ENCODE results near the gene TSPAN31. TPM values are rescaled to one million over a fixed set of nuclear protein-coding genes. Genes with fewer than 3 reads are reported as not detected.

TSPAN31 gene
- total and polyA plus RNA-seq, 2 of the 8 experiments (the other 6 are each of a cell fraction or from before 2014, with no cell fraction given): 15.8 to 31.4 TPM

GRCh38 chr12:57793920-57794319 lies 49.1 kb downstream of the TSPAN31 start (continued):
- no peak for TF ChIP-seq RAD21 (IDR thresholded peaks at IDR 0.05 in 1 of 2, conservative IDR thresholded peaks at IDR 0.05 in 1 of 2; ENCODE audit: low read depth in 2 of 2, low read length in 2 of 2)
- no peak for TF ChIP-seq CREB1 (IDR thresholded peaks at IDR 0.05)
- TF ChIP-seq SIX5 (IDR thresholded peaks at IDR 0.05; ENCODE audit: low read depth, low read length): no peak
- no peak for TF ChIP-seq BRCA1 (IDR thresholded peaks at IDR 0.05; ENCODE audit: low read depth, low read length)
- no peak for TF ChIP-seq BCL11A (IDR thresholded peaks at IDR 0.05; ENCODE audit: low read depth in 2 of 2, low read length in 2 of 2)

Measured in H1 (cell line).